Measurements from ENCODE around the gene BID.

Gene BID

DNA sequence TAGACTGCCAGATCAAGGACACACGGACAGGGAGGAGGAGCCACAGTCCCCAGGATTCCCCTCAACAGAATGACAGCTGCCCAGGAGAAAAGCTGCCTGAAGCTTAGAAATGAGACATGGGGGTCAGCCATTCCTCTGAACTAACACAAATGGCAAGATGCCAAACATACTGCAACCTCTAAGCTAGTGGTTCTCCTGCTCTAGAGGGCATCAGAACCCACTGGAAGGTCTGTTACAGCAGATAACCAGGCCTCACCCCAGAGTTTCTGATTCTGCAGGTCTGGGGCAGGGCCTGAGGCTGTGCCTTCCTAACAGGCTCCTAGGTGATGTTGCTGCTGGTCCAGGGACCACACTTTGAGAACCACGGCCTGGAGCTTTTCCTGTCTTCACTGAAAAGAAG lies 28.6 kb upstream of the BID start:
- no peak for DNase-seq

GRCh38 chr22:17802411-17802810 lies 28.1 kb upstream of the BID start:
- no peak for DNase-seq

DNA sequence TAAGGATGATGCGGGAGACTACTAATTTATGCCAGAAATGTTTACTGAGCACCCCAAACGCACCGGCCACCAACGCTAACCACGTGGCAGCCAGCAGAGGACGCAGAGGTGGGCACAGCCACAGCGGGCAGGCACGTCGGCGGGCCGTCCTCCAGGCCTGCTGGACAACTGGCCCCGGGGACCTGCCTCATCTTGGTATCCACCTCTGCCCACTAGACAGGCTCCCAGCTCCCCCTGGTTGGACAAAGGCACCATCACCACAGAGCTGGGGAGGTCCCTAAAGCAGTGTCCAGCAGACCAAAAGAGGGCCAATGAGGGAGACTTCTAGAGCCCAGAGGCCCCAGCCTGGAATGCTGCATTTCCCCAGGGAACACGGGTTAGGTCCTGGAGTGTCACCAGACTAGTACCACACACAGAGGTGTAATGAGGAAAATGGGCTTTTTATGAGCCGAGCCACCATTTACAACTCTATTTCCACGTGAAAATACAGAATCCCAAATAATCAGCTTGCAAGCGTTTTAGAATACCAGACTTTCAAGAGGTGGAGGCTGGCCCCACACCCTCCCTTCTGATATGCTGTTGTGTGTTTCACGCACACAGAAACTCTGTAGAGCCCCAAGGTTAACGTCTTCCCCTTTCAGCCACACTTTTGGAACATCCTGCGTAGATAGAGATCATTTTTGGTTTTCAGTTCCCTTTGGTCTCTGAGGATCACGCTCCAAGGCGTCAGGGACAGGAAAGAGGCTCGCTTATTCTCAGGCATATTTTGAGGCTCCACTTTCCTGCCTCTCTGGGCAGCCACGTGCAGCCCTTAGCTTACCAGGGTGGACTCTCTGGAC lies 23.7 kb upstream of the BID start:
- no peak for DNase-seq

- no peak for DNase-seq
Observed at GRCh38 chr22:17796695-17797094, 22.4 kb upstream of the BID start.

DNA sequence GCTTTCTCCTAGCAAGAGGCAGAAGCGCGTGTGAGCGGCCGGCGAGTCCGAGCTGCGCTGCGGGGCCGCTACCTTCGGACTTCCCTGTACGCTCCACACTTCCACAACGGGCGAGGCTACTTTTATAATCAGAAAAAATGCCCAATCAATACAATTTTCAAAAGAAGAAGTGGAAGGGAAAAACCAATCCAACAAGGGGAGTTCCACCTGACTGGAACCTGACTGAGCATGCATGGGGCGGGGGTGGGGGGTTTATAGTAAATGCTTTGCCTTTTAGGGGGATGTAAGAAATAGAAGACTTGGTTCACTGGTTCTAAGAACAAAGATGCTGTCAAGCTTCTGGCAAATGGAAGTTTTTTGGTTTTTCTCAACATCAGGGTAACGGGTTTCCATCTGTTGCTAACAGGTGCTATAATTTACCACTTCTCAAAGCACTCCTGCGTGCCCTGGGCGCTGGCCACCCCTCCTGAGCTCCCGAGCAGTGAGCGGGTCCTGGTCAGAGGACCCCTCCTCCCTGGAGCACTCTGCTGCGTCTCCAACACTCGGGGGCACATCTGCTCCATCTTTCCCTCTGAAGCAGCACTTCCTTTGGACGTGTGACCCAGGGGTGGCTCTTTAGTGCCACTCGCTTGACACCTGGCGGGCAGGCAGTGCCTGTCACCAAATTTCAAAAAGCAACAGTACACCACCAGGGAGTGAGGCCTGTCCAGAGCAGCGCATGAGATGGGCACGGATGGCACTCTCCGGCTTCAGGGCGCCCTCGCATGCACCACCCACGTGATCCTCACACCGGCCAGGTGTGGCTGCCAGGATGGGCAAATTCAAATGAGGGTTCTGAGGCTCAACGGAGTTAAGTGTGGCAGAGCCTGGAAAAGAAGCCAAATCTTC lies 21.6 kb upstream of the BID start:
- DNase-seq = no peak

DNA sequence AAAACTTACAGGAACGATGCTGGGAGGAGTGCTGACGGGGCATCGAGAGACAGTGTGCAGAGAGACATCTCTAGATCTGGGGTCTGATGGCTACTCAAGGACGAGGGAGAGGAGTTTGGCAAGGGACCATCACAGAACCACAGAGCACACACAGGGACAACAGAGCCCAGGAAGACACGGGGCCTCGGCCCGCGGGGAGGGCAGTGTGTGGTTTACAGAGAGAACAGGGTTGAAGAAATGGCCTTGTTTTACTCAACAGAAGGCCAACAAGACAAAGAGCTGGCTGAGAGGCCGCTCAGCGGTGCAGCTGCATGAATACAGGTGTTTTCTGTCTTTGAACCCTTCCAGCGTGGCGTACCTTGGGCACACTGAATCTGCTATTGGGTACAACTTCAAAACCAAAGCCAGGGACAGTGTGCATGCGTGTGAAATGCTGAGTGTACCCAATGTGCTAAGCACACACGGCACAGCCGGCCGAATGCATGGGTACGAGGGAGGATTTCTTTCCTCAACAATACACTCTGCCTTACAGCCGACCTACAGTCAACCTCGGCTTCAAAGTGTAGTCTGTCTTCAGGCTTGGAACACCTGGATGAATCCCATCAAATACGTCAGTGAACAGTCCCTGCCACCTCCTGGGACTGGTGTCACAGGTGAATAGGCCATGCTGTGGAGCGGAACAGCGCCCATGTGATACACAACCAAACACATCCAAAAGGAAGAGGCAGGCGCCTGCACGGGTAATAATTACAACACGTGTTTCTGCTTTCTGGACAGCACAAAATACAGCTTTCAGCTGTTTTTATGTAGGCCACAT lies 20.7 kb upstream of the BID start:
- DNase-seq = no peak

DNA sequence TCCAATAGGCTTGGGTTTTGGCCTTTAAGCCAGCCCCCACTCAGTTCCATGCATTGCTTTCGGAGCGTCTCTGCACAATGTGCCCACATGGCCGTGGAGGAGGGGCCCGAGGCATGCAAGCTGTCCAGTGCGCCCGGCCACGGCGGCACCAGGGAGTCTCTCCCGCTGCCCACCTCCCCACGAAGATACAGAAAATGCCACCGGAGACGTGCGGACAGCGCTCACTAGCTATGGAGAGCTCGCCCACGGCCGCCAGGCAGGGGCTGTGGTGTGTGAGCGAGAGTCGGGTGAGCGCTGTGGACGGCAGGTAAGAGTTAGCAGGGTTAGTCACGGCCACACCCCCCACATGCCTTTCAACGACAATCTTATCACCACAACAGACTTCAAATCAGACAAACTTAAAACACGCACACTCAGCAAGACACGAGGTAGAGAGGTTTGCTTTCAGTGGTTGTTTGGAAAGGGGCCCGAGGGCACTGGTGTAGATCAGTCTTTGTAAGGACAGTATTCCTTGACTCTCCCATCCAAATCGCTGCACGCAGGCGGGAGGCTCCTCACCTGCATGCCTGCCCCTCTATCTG lies 18.7 kb upstream of the BID start:
- no peak for DNase-seq

GRCh38 chr22:17792299-17792698 lies 18.0 kb upstream of the BID start:
- no peak for DNase-seq

DNA sequence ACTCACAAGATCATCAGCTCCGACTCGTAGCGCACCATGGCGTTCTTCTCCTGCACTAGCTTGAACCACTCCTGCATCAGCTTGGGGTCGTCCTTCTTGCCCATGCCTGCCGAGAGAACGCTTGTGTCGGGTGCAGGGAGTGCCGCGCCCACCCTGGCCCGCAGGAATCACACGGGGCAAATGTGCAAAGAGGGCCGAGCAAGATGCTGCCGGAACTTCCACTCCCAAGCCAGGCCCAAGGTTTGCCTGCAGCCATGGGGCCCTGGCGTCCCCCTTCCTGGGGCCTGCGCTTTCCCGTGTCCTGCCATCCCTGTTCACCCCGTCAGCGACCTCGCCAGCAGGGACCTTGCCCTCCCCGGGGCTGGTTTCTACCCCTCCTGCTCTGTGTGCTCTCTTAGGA lies 16.9 kb upstream of the BID start:
- DNase-seq = no peak

DNA sequence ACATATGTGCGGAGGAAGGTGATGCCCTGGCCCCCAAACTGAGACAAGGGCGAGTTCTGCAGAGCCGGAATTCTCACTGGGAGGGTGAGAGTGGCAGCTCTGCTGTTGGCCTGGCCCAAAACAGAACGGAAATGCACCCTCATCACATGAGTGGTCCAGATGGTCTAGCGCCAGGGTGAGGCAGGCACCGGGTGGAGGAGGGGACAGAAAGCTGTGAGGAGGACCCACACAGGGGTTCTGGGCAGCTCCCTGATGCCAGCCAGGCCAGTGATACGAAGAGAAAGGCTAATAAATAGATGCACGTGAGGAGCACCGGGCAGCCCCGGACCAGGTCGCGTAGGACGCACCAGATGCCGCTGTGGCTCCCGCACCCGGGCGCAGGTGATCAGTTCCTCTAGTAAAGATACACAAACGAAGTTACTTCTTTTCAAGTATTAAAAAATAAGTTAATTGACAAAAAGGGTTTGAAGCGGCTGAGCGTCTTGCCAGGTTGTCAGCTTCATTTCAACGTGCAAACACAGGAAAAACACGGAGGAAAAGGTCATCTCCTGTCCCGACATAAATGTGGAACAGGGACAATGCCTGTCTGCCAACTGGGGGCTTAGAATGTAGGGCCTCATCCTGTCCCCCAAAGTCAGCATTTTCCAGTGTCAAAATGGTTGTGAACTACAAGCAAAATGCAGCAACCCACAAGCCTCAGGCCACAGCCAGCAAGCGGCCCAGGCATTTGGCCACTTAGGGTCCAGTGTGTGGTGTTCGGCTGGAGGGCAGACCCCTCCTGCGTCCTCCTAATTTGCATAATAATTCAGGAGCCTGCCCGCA lies 15.3 kb upstream of the BID start:
- DNase-seq = no peak

DNA sequence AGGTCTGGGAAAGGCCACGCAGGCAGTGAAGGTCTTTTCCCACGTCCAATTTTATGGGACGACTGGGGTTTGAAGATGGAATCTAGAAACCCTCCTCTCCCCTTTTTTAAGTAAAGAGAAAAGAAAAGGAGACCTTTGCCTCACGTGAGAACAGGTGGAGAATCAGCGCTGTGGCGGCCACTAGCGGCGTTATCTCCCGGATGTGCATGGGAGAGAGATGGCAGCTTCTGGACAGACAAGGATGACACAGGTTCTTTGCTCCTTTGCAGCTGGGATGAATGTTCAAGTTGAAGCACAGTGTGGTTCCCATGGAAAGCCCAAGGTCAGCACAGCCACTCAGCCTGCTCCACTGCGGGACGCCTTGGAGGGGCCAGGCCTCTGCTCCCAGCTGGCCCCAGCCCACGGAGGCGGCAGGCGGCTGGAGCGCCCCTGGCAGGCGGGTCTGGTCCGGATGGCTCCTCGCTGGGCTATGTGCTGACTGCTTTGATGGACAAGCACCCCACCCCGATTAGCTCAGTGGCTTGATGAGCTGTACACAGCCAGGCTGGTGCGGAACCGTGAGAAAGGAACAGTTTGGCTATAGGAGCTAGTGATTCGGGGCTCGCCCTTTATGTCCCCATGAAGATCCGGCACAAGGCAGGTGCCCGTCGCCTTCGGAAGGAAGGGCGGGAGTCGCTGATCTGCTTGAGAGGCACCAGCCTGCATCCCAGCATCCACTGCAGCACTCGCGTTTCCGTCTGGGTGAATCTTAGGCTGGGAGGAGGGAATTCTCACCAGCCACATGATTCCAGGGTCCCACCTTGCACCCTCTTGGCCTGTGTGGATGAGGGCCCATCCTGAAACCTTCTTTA lies 14.5 kb upstream of the BID start:
- DNase-seq = no peak

GRCh38 chr22:17787716-17788330 lies 13.6 kb upstream of the BID start:
- no peak for DNase-seq

DNA sequence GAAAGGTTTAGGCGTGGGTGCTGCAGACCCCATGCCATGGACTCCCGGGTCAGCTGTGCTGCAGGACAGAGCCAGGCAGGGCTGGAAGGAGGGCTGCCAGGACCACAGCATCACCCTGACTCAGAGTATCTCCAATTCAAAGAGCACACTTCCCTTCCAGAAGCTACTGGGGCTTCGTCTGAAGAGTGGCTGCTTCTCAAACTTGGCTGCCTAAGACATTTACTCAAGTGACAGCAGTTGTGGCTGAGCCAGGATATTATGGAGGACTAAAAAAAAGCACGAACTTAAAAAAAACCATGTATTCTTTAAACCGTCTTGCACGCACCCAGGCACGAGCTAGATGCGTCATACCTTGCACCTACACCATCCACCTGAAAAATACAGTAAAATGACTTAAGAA lies 13.0 kb upstream of the BID start:
- DNase-seq = no peak

DNA sequence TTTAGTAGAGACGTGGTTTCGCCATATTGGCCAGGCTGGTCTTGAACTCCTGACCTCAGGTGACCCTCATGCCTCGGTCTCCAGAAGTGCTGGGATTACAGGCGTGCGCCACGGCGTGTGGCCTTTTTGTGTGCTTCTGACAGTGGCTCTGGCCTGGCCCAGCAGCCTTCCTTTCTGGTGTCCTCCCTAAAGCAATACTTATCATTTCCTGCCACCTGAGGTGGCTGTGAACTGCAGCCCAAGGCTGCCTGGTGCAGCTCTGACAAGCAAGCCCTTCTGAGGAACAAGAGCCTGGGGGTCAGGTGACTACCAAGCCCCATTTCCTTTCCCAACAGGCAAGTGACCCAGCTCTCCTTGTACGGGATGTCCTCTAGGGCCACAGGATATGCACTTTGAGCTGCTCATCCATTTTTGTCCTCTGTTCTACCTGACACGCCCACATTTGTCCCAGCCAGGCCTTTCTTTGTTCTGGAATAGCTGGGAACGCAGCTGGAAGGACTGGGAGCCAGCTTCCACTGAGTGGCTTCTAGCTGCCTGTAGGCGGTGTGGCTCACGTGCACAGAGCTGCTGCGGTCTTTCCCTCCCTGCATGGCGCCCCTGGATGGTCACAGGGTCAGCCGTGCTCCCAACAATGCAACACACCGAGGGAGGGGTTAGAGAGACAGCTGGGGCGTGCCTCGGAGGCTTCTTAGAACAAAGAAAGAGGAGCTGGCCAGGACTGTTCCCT lies 12.3 kb upstream of the BID start:
- DNase-seq = no peak

DNA sequence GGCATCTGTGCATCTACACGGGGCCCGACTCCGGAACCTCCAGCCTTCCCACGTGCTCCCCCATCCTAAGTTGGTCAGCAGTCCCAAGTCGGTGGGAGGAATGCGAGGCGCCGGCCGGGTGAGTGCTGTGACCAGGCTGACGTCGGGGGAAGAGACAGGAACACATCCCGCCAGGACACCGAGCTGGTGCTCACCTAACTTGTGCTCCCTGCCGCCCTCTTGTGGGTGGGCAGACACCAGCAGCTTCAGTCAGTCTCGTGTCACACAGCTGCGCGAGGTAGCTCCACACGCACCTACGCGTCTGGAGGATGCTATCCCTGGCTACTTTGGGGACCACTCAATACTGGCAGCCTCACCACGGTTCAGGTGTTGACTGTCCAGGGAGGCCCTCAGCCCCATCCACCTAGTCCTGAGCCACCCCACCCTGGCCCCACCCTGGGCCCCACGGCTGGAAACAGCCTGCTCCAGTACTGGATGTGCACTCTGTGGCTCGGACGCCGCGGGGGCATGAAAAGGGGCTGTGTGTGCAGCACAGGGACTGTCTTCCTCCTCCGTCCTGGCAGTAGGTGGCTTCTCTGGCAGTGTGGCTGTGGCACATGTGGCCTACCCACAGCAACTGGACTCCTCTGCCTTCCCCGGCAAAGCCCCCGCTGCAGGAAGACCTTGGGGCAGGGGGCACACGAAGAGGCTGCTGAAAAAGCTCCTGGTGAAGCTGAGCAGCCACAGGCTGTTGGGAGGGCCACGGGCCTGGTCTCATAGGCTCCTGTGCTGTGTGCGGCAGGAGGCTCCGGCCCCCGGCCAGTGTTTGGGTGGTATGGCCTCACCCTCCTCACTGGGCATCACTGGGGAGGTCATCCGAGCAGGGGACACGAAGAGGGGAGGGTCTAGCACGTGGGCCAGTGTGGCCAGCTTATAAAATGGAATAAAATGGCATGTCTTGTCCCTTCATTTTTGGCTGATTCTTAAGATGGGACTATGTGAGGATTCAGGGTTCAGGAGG lies 11.2 kb upstream of the BID start:
- DNase-seq = no peak

GRCh38 chr22:17784776-17785175 lies 10.5 kb upstream of the BID start:
- DNase-seq = no peak

GRCh38 chr22:17783773-17784480 lies 9.7 kb upstream of the BID start:
- no peak for DNase-seq

DNA sequence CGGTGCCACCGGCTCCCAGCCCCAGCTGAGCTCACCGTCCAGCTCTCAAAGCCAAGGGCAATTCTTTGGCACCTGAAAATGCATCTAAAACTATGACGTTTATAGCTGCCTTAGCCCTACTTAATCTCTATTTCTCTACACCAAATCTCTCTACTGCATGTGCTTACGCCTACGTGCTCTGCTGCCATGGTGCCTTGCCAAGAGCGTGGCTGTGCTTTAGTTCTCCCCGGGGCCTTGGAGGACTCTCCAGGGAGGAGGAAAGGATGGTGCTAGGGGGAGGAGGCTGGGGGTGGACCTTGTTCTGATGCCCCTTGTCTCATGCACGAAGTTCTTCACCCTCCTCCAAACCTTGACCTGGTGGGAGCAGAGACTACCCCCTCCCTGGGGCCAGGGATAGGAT lies 9.0 kb upstream of the BID start:
- no peak for DNase-seq

Data from GOT3 (cell line).